ENCODE measurements around the gene ZNF346.

- TF ChIP-seq CTCF (IDR thresholded peaks at IDR 0.05), result no peak
- TF ChIP-seq ZFX (IDR thresholded peaks at IDR 0.05; ENCODE audit: borderline replicate concordance), result no peak
These were observed 26.4 kb upstream of the ZNF346 start for GRCh38 chr5:176995896-176996767.
